HepG2 (cell line): ENCODE results near the gene STXBP2.

Experiments
- ELF1 ChIP-seq: sonication (generic); formaldehyde crosslinking; IDR thresholded peaks from 2 replicates; pipeline ENCODE4 v1.4.0; 2020; ENCODE audit warnings: missing genetic modification reagents
- EZH2 ChIP-seq: conservative IDR thresholded peaks from 2 replicates; pipeline ENCODE4 v1.6.1; 2012; ENCODE audit warnings: mild to moderate bottlenecking, low read depth, low read length, moderate library complexity
- TF ChIP-seq, protein P1 (sequence below): sonication (generic); IDR thresholded peaks from 2 replicates; pipeline ENCODE4 v1.6.1; 2016; ENCODE audit warnings: low read depth, borderline replicate concordance

DNA sequence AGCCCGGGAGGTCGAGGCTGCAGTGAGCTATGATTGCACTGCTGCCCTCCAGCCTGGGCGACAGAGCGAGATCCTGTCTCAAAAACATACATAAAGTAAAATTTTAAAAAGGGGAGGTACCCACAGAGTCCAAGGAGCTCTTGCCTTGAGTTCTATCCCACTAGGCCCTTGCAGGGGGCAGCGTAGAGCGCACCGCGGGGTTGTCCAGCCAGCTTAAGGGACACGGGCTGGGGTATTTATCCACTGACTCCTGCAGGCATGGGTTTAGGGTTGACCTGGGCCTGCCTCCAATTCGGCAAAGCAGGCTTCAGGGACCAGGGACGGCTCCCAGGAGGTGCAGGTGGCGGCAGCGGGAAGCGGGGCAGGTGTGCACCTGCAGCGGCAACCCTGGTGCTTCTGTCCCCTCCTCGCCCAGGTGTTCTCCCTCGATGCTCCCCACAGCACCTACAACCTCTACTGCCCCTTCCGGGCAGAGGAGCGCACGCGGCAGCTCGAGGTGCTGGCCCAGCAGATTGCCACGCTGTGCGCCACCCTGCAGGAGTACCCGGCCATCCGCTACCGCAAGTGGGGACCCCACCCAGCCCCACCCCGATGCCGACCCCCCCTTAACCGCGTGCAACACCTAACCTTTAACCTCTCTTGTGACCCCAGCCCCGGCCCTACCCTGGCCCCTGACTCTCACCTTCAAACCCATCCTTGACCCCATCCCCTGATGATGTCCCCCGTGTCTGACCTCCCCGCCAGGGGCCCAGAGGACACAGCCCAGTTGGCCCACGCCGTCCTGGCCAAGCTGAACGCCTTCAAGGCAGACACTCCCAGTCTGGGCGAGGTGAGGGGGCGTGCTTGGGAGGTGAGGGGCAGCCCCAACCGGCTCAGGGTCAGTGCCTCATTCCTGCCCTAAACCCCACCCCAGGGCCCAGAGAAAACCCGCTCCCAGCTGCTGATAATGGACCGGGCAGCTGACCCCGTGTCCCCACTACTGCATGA lies 4.7 kb downstream of the STXBP2 start:
- TF ChIP-seq, protein P1, sequence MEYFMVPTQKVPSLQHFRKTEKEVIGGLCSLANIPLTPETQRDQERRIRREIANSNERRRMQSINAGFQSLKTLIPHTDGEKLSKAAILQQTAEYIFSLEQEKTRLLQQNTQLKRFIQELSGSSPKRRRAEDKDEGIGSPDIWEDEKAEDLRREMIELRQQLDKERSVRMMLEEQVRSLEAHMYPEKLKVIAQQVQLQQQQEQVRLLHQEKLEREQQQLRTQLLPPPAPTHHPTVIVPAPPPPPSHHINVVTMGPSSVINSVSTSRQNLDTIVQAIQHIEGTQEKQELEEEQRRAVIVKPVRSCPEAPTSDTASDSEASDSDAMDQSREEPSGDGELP = no peak
- no peak for TF ChIP-seq ELF1 (CRISPR knock-in tag)
- TF ChIP-seq EZH2 = no peak
